ENCODE data around the gene PSMB10. TPM values are rescaled to one million over a fixed set of nuclear protein-coding genes. Genes with fewer than 3 reads are reported as not detected.
A peak's percentile ranks its signal among the peaks of the same experiment; 100 is the strongest.

The PSMB10 gene
- total RNA-seq, 1 experiment from 2014 or later: 26.9 TPM

DNA sequence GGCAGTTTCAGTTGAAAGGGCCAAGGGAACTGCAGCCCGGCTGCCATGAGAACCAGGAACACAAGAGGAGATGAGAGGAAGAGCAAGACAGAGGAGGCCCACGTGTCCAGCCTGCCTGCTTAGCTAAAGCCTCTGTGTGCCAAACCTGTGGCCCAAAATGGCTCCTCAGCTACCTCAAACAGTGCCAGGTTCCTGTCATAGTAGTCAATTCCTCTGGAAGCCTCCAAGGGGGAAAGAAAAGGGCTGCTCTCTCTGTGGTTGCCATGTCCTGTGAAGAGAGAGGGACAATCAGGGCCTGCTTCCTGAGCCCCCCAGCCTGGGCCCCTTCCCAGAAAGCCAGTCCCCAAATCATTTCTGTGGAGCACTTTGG is 26.6 kb upstream of the PSMB10 start:
- peak overlapping the region; percentile 3 for H3K27ac Mint-ChIP-seq (ENCODE audit: unreplicated experiment)
- TF ChIP-seq, protein P1, sequence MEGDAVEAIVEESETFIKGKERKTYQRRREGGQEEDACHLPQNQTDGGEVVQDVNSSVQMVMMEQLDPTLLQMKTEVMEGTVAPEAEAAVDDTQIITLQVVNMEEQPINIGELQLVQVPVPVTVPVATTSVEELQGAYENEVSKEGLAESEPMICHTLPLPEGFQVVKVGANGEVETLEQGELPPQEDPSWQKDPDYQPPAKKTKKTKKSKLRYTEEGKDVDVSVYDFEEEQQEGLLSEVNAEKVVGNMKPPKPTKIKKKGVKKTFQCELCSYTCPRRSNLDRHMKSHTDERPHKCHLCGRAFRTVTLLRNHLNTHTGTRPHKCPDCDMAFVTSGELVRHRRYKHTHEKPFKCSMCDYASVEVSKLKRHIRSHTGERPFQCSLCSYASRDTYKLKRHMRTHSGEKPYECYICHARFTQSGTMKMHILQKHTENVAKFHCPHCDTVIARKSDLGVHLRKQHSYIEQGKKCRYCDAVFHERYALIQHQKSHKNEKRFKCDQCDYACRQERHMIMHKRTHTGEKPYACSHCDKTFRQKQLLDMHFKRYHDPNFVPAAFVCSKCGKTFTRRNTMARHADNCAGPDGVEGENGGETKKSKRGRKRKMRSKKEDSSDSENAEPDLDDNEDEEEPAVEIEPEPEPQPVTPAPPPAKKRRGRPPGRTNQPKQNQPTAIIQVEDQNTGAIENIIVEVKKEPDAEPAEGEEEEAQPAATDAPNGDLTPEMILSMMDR (IDR thresholded peaks at IDR 0.05; ENCODE audit: insufficient read depth in 1 of 2, low read depth in 1 of 2, low read length in 1 of 2, severe bottlenecking in 1 of 2, unreplicated experiment in 1 of 2): no peak
- no TSS peak for BruUV-seq (replicated peaks)
- CTCF ChIA-PET: no interaction called here
- Histone ChIP-seq H3K36me3 (ENCODE audit: control insufficient read depth, insufficient read depth, low read length) (peaks cover 12% of the 10 kb centered on the region), H3K4me3 (ENCODE audit: low read depth, low read length) (no peak overlapping the region), H3K9me3 (no peaks in the 10 kb centered on the region), H3K4me1 (peaks cover 22% of the 10 kb centered on the region), H3K27me3 (replicated peaks; ENCODE audit: control insufficient read depth, insufficient read depth, low read length) (no peaks in the 10 kb centered on the region)
- no peak for DNase-seq
- intact Hi-C loops (cut with micrococcal nuclease; ENCODE audit: unreplicated experiment): no loop called here
- peaks cover 55% of the 10 kb centered on the region for H3K36me3 Mint-ChIP-seq (ENCODE audit: insufficient read depth, unreplicated experiment)
- peaks cover 27% of the 10 kb centered on the region for H3K4me1 Mint-ChIP-seq (ENCODE audit: low read depth, unreplicated experiment)
- no peaks in the 10 kb centered on the region for H3K9me3 Mint-ChIP-seq (ENCODE audit: unreplicated experiment)
- H3K27me3 Mint-ChIP-seq (ENCODE audit: insufficient read depth, unreplicated experiment): no peaks in the 10 kb centered on the region
- POLR2A ChIA-PET: no interaction called here
- H3K4me3 Mint-ChIP-seq (ENCODE audit: unreplicated experiment): no peak overlapping the region

DNA sequence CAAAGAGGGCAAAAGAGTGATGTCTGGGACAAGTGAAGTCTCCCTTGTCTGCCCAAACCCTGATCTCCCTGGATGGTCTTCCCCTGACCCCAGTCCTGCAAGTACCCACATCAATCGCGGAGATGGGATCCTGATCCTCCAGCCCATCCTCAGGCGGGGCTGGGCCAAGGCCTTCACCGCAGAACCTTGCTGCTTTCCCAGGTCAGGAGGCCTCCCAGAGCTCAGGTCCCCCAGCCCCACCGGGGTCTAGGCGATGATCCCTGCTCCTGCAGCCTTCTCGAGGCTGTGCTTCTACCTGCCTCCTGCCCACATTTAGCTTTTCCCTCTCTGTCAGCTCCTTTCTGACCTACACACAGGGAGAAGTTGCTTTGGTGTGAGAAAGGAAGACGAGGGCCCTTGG is 25.5 kb upstream of the PSMB10 start:
- Mint-ChIP-seq H3K9me3 (ENCODE audit: unreplicated experiment) (no peaks in the 10 kb centered on the region), H3K27me3 (ENCODE audit: insufficient read depth, unreplicated experiment) (no peaks in the 10 kb centered on the region), H3K27ac (ENCODE audit: unreplicated experiment) (no peak overlapping the region), H3K4me3 (ENCODE audit: unreplicated experiment) (no peak overlapping the region), H3K4me1 (ENCODE audit: low read depth, unreplicated experiment) (peaks cover 23% of the 10 kb centered on the region), H3K36me3 (ENCODE audit: insufficient read depth, unreplicated experiment) (peaks cover 59% of the 10 kb centered on the region)
- no peak overlapping the region for H3K4me3 ChIP-seq (ENCODE audit: low read depth, low read length)
- H3K27me3 ChIP-seq (replicated peaks; ENCODE audit: control insufficient read depth, insufficient read depth, low read length): no peaks in the 10 kb centered on the region
- CTCF ChIA-PET: no interaction called here
- H3K9me3 ChIP-seq: no peaks in the 10 kb centered on the region
- POLR2A ChIA-PET: no interaction called here
- TF ChIP-seq, protein P1 (IDR thresholded peaks at IDR 0.05; ENCODE audit: insufficient read depth in 1 of 2, low read depth in 1 of 2, low read length in 1 of 2, severe bottlenecking in 1 of 2, unreplicated experiment in 1 of 2): no peak
- peaks cover 14% of the 10 kb centered on the region for H3K36me3 ChIP-seq (ENCODE audit: control insufficient read depth, insufficient read depth, low read length)
- no TSS peak for BruUV-seq (replicated peaks)
- no peak for DNase-seq
- intact Hi-C loops (cut with micrococcal nuclease; ENCODE audit: unreplicated experiment): no loop called here
- H3K4me1 ChIP-seq: peaks cover 18% of the 10 kb centered on the region

DNA sequence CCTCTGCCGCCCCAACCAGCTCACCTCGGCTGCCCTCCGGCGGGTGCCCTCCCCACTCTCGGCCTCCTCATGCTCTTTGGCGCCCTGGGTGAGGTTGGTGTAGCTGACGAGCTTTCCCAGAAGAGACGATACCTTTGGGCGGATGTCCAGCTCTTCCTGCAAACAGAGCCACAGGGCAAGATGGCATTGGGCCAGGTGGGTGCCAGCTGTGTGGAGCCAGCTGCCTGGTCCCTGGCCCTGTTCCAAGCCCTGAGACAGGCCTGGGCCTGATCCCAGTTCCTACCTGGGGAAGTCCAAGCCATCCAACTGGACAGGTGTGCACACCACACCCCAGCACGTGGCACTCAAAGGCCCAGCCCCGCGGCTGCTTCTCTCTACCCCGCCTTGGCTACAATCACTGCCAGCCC is 24.9 kb upstream of the PSMB10 start:
- intact Hi-C loops (cut with micrococcal nuclease; ENCODE audit: unreplicated experiment): no loop called here
- CTCF ChIA-PET: no interaction called here
- no peaks in the 10 kb centered on the region for H3K27me3 ChIP-seq (replicated peaks; ENCODE audit: control insufficient read depth, insufficient read depth, low read length)
- Mint-ChIP-seq H3K4me1 (ENCODE audit: low read depth, unreplicated experiment) (peaks cover 17% of the 10 kb centered on the region), H3K27ac (ENCODE audit: unreplicated experiment) (no peak overlapping the region), H3K36me3 (ENCODE audit: insufficient read depth, unreplicated experiment) (peaks cover 61% of the 10 kb centered on the region), H3K4me3 (ENCODE audit: unreplicated experiment) (no peak overlapping the region), H3K9me3 (ENCODE audit: unreplicated experiment) (no peaks in the 10 kb centered on the region), H3K27me3 (ENCODE audit: insufficient read depth, unreplicated experiment) (no peaks in the 10 kb centered on the region)
- no peak for DNase-seq
- BruUV-seq (replicated peaks): no TSS peak
- TF ChIP-seq, protein P1 (IDR thresholded peaks at IDR 0.05; ENCODE audit: insufficient read depth in 1 of 2, low read depth in 1 of 2, low read length in 1 of 2, severe bottlenecking in 1 of 2, unreplicated experiment in 1 of 2): no peak
- POLR2A ChIA-PET: no interaction called here
- H3K4me1 ChIP-seq: peaks cover 12% of the 10 kb centered on the region
- H3K4me3 ChIP-seq (ENCODE audit: low read depth, low read length): no peak overlapping the region
- no peaks in the 10 kb centered on the region for H3K9me3 ChIP-seq
- peaks cover 14% of the 10 kb centered on the region for H3K36me3 ChIP-seq (ENCODE audit: control insufficient read depth, insufficient read depth, low read length)

Data from Caco-2 (cell line).